HG03060 (cell line): Measurements from ENCODE around the gene RPL13.

ENCODE experiments used
- ATAC-seq: cut with Tn5 transposase; IDR thresholded peaks from one replicate; pipeline ENCODE4 v1.9.1; 2021; ENCODE audit warnings: low read depth, moderate number of reproducible peaks; ENCODE audit not compliant: unreplicated experiment

Gene RPL13

GRCh38 chr16:89613231-89613953, 52.9 kb downstream of the RPL13 start, which contains the start of gene DPEP1:
Gene DPEP1 (plus strand): TSS chr16:89613642. CDS start chr16:89630411, 16,769 bp downstream.
- ATAC-seq: no peak

- ATAC-seq: no peak
These were observed 53.5 kb downstream of the RPL13 start for GRCh38 chr16:89613954-89614459.
